ENCODE results near the gene SOD3.

SOD3 gene

GRCh38 chr4:24846716-24847115, 51.3 kb downstream of the SOD3 start:
- DNase-seq: no peak

GRCh38 chr4:24849351-24849750, 54.0 kb downstream of the SOD3 start:
- DNase-seq: no peak

- no peak for DNase-seq
Measured at GRCh38 chr4:24849756-24850155, 54.4 kb downstream of the SOD3 start.
